K562 (cell line): ENCODE results near the gene VWA3A. TPM values are rescaled to one million over a fixed set of nuclear protein-coding genes. Genes with fewer than 3 reads are reported as not detected.

Source experiments
- CBFA2T3 ChIP-seq: fragments of 450-650 bp; IDR thresholded peaks from 2 replicates; pipeline ENCODE4 v1.6.1; 2017
- CBFB ChIP-seq: sonication (generic); formaldehyde crosslinking; IDR thresholded peaks from 2 replicates; pipeline ENCODE4 v1.4.0; 2020; ENCODE audit warnings: mild to moderate bottlenecking, missing genetic modification reagents
- FOXK1 ChIP-seq: sonication (generic); formaldehyde crosslinking; IDR thresholded peaks from 2 replicates; pipeline ENCODE4 v1.8.0; 2022; ENCODE audit warnings: missing genetic modification reagents, mild to moderate bottlenecking, borderline replicate concordance
- HDAC2 ChIP-seq: fragments of 450-650 bp; IDR thresholded peaks from 2 replicates; pipeline ENCODE4 v1.6.1; 2016; ENCODE audit warnings: mild to moderate bottlenecking
- HMGN3 ChIP-seq: IDR thresholded peaks from 2 replicates; pipeline ENCODE4 v1.6.1; 2011; ENCODE audit warnings: borderline replicate concordance, low read depth, mild to moderate bottlenecking, mixed read lengths, low read length; ENCODE audit not compliant: insufficient read length; ENCODE audit errors: extremely low read depth
- MEIS2 ChIP-seq: fragments of 450-650 bp; IDR thresholded peaks from 2 replicates; pipeline ENCODE4 v1.6.1; 2014; ENCODE audit warnings: mild to moderate bottlenecking; ENCODE audit not compliant: partially characterized antibody
- POLR2B ChIP-seq: fragments of 450-650 bp; IDR thresholded peaks from 2 replicates; pipeline ENCODE4 v1.6.1; 2018; ENCODE audit warnings: low read depth; ENCODE audit not compliant: partially characterized antibody
- POLR2H ChIP-seq: IDR thresholded peaks from 2 replicates; pipeline ENCODE4 v1.6.1; 2016; ENCODE audit warnings: missing genetic modification characterization, low read depth, mild to moderate bottlenecking, control low read depth, missing compliant biosample characterization, moderate library complexity
- RB1 ChIP-seq: fragments of 450-650 bp; IDR thresholded peaks from 2 replicates; pipeline ENCODE4 v1.6.1; 2017; ENCODE audit warnings: low read depth, mild to moderate bottlenecking
- RNF2 ChIP-seq: sonication (generic); IDR thresholded peaks from 2 replicates; pipeline ENCODE4 v1.6.1; 2016
- SMARCA5 ChIP-seq: fragments of 450-650 bp; IDR thresholded peaks from 2 replicates; pipeline ENCODE4 v1.6.1; 2016
- ZBTB8A ChIP-seq: fragments of 450-650 bp; IDR thresholded peaks from 2 replicates; pipeline ENCODE4 v1.6.1; 2018; ENCODE audit warnings: mild to moderate bottlenecking, moderate library complexity; ENCODE audit not compliant: partially characterized antibody
- polyA plus RNA-seq, 8 experiments: library from polyadenylated mRNA; depleted of rRNA in 4 of 8; stranded (reverse) in 5 of 8; unstranded in 3 of 8; fragments of >200 nt; fragmentation: Nextera tagmentation in 2 of 8; fragmentation: Illumina TruSeq in 1 of 8; extraction: Ambion mirVana in 2 of 8; extraction: Trizol in 1 of 8; gene quantifications; 2 replicates each; pipeline versions ENCODE4 v1.2.1 to v1.2.3, GENCODE V29; 2011 to 2014; ENCODE audit warnings: inconsistent platforms in 1 of 8, missing spikeins in 1 of 8
- total RNA-seq, 7 experiments: library from RNA; depleted of rRNA in 6 of 7; stranded (reverse); fragments of >200 nt in 6 of 7; fragmentation: Illumina TruSeq in 2 of 7; extraction: Trizol in 2 of 7; gene quantifications; 2 replicates each; pipeline versions ENCODE4 v1.2.1 to v1.2.3, GENCODE V29; 2011 to 2021; ENCODE audit warnings: low replicate concordance in 1 of 7
- TF ChIP-seq, protein P1 (sequence below): fragments of 450-650 bp; IDR thresholded peaks from 2 replicates; pipeline ENCODE4 v1.6.1; 2016; ENCODE audit warnings: low read depth
- TF ChIP-seq, protein P2 (sequence below), 2 experiments: fragments of 150-350 bp in 1 of 2; IDR thresholded peaks; 2 replicates each; pipeline ENCODE4 v1.6.1; 2012 to 2016; ENCODE audit warnings: low read depth in 2 of 2, low read length in 2 of 2, mild to moderate bottlenecking in 1 of 2, moderate library complexity in 1 of 2
- TF ChIP-seq, protein P3 (sequence below): sonication (generic); formaldehyde crosslinking; IDR thresholded peaks from 2 replicates; pipeline ENCODE4 v1.8.1; 2023; ENCODE audit warnings: mild to moderate bottlenecking, missing genetic modification reagents, moderate library complexity

Gene VWA3A
- total and polyA plus RNA-seq, 9 of the 15 experiments (the other 6 are each of a cell fraction or from before 2014, with no cell fraction given), result not detected

DNA sequence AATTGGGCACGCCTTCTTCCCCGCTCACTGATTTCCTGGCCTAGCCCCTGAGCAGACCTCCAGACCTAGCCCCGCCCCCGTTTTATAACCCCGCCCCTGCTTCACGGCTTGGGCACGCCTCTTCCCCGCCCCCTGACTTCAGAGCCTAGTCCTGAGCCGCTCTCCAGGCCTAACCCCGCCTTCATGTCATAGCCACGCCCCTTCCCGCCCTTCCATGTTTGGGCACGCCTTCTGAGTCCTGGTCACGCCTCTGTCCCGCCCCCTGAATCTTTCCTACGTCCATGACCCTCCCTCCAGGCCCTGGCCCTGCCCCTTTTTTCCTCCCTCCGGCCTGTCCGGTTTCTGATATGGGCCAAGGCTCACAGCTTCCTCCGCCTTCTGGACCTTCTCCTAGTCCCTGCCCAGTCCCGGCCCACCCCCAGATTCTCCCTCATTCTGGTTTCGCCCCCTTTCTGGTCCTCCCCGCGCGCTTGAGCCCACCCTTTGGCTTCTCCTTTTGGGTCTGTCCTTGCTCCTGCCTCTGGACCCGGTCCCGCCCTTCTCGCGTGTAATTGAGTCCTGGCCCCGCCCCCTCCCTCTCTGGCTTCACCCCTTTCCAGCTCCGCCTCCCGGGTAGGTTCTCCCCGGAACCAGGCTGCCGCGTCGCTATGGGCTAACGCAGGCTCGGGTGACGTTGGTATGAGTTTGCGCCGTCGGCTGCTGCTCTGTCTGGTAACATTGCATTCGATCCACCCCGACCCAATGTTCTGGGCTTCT, 98.6 kb downstream of the VWA3A start (continued):
- TF ChIP-seq, protein P1, sequence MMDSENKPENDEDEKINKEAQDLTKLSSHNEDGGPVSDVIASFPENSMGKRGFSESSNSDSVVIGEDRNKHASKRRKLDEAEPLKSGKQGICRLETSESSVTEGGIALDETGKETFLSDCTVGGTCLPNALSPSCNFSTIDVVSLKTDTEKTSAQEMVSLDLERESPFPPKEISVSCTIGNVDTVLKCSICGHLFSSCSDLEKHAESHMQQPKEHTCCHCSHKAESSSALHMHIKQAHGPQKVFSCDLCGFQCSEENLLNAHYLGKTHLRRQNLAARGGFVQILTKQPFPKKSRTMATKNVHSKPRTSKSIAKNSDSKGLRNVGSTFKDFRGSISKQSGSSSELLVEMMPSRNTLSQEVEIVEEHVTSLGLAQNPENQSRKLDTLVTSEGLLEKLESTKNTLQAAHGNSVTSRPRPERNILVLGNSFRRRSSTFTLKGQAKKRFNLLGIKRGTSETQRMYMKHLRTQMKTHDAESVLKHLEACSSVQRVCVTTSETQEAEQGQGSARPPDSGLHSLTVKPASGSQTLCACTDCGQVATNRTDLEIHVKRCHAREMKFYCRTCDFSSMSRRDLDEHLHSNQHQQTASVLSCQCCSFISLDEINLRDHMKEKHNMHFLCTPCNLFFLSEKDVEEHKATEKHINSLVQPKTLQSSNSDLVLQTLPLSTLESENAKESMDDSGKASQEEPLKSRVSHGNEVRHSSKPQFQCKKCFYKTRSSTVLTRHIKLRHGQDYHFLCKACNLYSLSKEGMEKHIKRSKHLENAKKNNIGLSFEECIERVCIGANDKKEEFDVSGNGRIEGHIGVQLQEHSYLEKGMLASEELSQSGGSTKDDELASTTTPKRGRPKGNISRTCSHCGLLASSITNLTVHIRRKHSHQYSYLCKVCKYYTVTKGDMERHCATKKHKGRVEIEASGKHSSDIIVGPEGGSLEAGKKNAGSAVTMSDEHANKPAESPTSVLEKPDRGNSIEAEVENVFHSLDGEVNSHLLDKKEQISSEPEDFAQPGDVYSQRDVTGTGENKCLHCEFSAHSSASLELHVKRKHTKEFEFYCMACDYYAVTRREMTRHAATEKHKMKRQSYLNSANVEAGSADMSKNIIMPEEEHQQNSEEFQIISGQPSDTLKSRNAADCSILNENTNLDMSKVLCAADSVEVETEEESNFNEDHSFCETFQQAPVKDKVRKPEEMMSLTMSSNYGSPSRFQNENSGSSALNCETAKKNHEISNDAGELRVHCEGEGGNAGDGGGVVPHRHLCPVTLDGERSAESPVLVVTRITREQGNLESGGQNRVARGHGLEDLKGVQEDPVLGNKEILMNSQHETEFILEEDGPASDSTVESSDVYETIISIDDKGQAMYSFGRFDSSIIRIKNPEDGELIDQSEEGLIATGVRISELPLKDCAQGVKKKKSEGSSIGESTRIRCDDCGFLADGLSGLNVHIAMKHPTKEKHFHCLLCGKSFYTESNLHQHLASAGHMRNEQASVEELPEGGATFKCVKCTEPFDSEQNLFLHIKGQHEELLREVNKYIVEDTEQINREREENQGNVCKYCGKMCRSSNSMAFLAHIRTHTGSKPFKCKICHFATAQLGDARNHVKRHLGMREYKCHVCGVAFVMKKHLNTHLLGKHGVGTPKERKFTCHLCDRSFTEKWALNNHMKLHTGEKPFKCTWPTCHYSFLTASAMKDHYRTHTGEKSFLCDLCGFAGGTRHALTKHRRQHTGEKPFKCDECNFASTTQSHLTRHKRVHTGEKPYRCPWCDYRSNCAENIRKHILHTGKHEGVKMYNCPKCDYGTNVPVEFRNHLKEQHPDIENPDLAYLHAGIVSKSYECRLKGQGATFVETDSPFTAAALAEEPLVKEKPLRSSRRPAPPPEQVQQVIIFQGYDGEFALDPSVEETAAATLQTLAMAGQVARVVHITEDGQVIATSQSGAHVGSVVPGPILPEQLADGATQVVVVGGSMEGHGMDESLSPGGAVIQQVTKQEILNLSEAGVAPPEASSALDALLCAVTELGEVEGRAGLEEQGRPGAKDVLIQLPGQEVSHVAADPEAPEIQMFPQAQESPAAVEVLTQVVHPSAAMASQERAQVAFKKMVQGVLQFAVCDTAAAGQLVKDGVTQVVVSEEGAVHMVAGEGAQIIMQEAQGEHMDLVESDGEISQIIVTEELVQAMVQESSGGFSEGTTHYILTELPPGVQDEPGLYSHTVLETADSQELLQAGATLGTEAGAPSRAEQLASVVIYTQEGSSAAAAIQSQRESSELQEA, result no peak
- TF ChIP-seq POLR2H (no peak), CBFA2T3 (no peak), RNF2 (no peak), POLR2B (peak; percentile 87), ZBTB8A (no peak), RB1 (no peak), FOXK1 (no peak), HMGN3 (no peak), SMARCA5 (peak; percentile 70; the same call in 1 of the 2 replicates), MEIS2 (peak; percentile 2), HDAC2 (peak; percentile 46; the same call in 1 of the 2 replicates), CBFB (no peak)
- TF ChIP-seq, protein P2, sequence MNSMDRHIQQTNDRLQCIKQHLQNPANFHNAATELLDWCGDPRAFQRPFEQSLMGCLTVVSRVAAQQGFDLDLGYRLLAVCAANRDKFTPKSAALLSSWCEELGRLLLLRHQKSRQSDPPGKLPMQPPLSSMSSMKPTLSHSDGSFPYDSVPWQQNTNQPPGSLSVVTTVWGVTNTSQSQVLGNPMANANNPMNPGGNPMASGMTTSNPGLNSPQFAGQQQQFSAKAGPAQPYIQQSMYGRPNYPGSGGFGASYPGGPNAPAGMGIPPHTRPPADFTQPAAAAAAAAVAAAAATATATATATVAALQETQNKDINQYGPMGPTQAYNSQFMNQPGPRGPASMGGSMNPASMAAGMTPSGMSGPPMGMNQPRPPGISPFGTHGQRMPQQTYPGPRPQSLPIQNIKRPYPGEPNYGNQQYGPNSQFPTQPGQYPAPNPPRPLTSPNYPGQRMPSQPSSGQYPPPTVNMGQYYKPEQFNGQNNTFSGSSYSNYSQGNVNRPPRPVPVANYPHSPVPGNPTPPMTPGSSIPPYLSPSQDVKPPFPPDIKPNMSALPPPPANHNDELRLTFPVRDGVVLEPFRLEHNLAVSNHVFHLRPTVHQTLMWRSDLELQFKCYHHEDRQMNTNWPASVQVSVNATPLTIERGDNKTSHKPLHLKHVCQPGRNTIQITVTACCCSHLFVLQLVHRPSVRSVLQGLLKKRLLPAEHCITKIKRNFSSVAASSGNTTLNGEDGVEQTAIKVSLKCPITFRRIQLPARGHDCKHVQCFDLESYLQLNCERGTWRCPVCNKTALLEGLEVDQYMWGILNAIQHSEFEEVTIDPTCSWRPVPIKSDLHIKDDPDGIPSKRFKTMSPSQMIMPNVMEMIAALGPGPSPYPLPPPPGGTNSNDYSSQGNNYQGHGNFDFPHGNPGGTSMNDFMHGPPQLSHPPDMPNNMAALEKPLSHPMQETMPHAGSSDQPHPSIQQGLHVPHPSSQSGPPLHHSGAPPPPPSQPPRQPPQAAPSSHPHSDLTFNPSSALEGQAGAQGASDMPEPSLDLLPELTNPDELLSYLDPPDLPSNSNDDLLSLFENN (IDR thresholded peaks at IDR 0.05; ENCODE audit: low read depth in 2 of 2, low read length in 2 of 2), result no peak
- TF ChIP-seq, protein P3, sequence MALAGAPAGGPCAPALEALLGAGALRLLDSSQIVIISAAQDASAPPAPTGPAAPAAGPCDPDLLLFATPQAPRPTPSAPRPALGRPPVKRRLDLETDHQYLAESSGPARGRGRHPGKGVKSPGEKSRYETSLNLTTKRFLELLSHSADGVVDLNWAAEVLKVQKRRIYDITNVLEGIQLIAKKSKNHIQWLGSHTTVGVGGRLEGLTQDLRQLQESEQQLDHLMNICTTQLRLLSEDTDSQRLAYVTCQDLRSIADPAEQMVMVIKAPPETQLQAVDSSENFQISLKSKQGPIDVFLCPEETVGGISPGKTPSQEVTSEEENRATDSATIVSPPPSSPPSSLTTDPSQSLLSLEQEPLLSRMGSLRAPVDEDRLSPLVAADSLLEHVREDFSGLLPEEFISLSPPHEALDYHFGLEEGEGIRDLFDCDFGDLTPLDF (CRISPR knock-in tag), result 0 out of 2 replicates have a peak, but pooled peaks have one; percentile 54
